Lung (tissue), 12 donors: Measurements from ENCODE around the gene PLB1. TPM values are rescaled to one million over a fixed set of nuclear protein-coding genes. Genes with fewer than 3 reads are reported as not detected.
"Not testable (repeated sequence)": the region's sequence is repeated elsewhere in the genome, so short reads cannot be mapped to it uniquely, and the experiment has no call there.

Experiments
- ATAC-seq: fragments of 200-7000 bp; cut with Tn5 transposase; one replicate; pipeline ENCODE4 v1.9.1; 2020; ENCODE audit warnings: moderate number of reproducible peaks; ENCODE audit not compliant: insufficient read depth, low FRiP score
- DNase-seq, 3 donors: peaks; one replicate each; pipeline ENCODE4 v3.0.0-alpha.2; 2013 to 2017
- H3K27ac ChIP-seq, 2 donors: one replicate each; pipeline ENCODE4 v1.5.1; 2013; ENCODE audit warnings: mild to moderate bottlenecking in 2 of 2, moderate library complexity in 2 of 2, control low read depth in 1 of 2, inconsistent platforms in 1 of 2, low read depth in 1 of 2, low read length in 1 of 2
- H3K27me3 ChIP-seq, 3 donors: one replicate each; pipeline ENCODE4 v1.5.1; 2013; ENCODE audit warnings: low read length in 2 of 3; ENCODE audit not compliant: control insufficient read depth in 3 of 3, insufficient read depth in 3 of 3
- H3K36me3 ChIP-seq, 4 donors: one replicate each; pipeline ENCODE4 v1.5.1; 2013; ENCODE audit warnings: low read length in 4 of 4, mild to moderate bottlenecking in 1 of 4, moderate library complexity in 1 of 4; ENCODE audit not compliant: control insufficient read depth in 4 of 4, insufficient read depth in 4 of 4
- H3K4me1 ChIP-seq, 5 donors: one replicate each; pipeline ENCODE4 v1.5.1; 2013; ENCODE audit warnings: low read length in 5 of 5, mild to moderate bottlenecking in 2 of 5, moderate library complexity in 1 of 5; ENCODE audit not compliant: control insufficient read depth in 5 of 5, insufficient read depth in 5 of 5
- H3K4me3 ChIP-seq: one replicate; pipeline ENCODE4 v1.5.1; 2013; ENCODE audit warnings: mild to moderate bottlenecking, control low read depth, moderate library complexity
- H3K9ac ChIP-seq, 2 donors: one replicate each; pipeline ENCODE4 v1.5.1; 2013; ENCODE audit warnings: low read length in 2 of 2, control low read depth in 1 of 2; ENCODE audit not compliant: insufficient read depth in 1 of 2
- H3K9me3 ChIP-seq, 4 donors: one replicate each; pipeline ENCODE4 v1.5.1; 2013; ENCODE audit warnings: low read length in 3 of 4, mild to moderate bottlenecking in 1 of 4, moderate library complexity in 1 of 4; ENCODE audit not compliant: control insufficient read depth in 4 of 4, insufficient read depth in 3 of 4
- CTCF ChIP-seq: IDR thresholded peaks from 2 replicates; pipeline ENCODE4 v1.5.1; 2012; ENCODE audit warnings: mild to moderate bottlenecking; ENCODE audit errors: control extremely low read depth, extremely low read depth
- WGBS, 2 donors: extraction: QIAGEN DNeasy Blood & Tissue Kit; methylation state at CpG; one replicate each; pipeline ENCODE4 v1.1.7; 2013; 5-methylcytosine and 5-hydroxymethylcytosine counted together
- polyA plus RNA-seq, 2 donors: library from polyadenylated mRNA; stranded (reverse); fragments of 200-250 nt; gene quantifications; one replicate each; pipeline ENCODE4 v1.2.1, GENCODE V29; 2013
- total RNA-seq, 2 donors: library from RNA; depleted of rRNA in 1 of 2; stranded (reverse); fragments of >200 nt in 1 of 2; gene quantifications; one replicate each; pipeline ENCODE4 v1.2.1, GENCODE V29; 2014 to 2021
- donor health status: control.
- donor health status: control.
- donor health status: Bipolar disorder and iron deficiency.
- donor health status: healthy.
- donor health status: DM: yes; HTN: yes; CAD: no.

Gene PLB1
- total and polyA plus RNA-seq, 4 donors: 1.0 to 10.3 (median 6.7) TPM

- Histone ChIP-seq H3K9me3 (no peaks in the 10 kb centered on the region), H3K27me3 (no peaks in the 10 kb centered on the region), H3K36me3 (no peaks in the 10 kb centered on the region), H3K4me1 (peaks cover 0 to 11% (median 6%) of the 10 kb centered on the region in 5 donors), H3K27ac (no peak overlapping the region), H3K4me3 (no peak overlapping the region), H3K9ac (no peak overlapping the region)
- DNase-seq: peak in 2 of 3 donors; percentile 15 to 46
- no peak for TF ChIP-seq CTCF
- no peak for ATAC-seq
- WGBS, 2 donors: 86 to 89% methylated on average over 10 of the region's 10 CpGs
These were observed 52.2 kb downstream of the PLB1 start for GRCh38 chr2:28547906-28548600.

GRCh38 chr2:28550345-28550744 lies 54.5 kb downstream of the PLB1 start:
- not testable (repeated sequence) for H3K9ac ChIP-seq, DNase-seq, H3K4me3 ChIP-seq, H3K27ac ChIP-seq, H3K27me3 ChIP-seq, ATAC-seq, H3K36me3 ChIP-seq, H3K9me3 ChIP-seq
- 93 to 95% methylated on average over 10 of the region's 10 CpGs for WGBS, 2 donors
- peaks cover 0 to 11% (median 0%) of the 10 kb centered on the region in 5 donors for H3K4me1 ChIP-seq

GRCh38 chr2:28552045-28552823 lies 56.4 kb downstream of the PLB1 start:
- H3K4me1 ChIP-seq: peaks cover 0 to 8% (median 0%) of the 10 kb centered on the region in 5 donors
- ATAC-seq (no peak), DNase-seq (no peak)
- H3K36me3 ChIP-seq: no peaks in the 10 kb centered on the region
- no peak for TF ChIP-seq CTCF
- WGBS, 2 donors: 62 to 78% methylated on average over 3 of the region's 3 CpGs
- no peak overlapping the region for H3K9ac ChIP-seq
- no peaks in the 10 kb centered on the region for H3K27me3 ChIP-seq
- H3K9me3 ChIP-seq: no peaks in the 10 kb centered on the region
- H3K27ac ChIP-seq: no peak overlapping the region
- no peak overlapping the region for H3K4me3 ChIP-seq

GRCh38 chr2:28556303-28556702 lies 60.4 kb downstream of the PLB1 start:
- WGBS, 2 donors: 87 to 97% methylated on average over 4 of the region's 4 CpGs
- Histone ChIP-seq H3K9ac (no peak overlapping the region), H3K9me3 (peaks cover 0 to 2% (median 0%) of the 10 kb centered on the region in 4 donors), H3K36me3 (no peaks in the 10 kb centered on the region), H3K27me3 (no peaks in the 10 kb centered on the region), H3K4me3 (no peak overlapping the region), H3K27ac (no peak overlapping the region), H3K4me1 (peaks cover 0 to 5% (median 0%) of the 10 kb centered on the region in 5 donors)
- TF ChIP-seq CTCF: no peak
- DNase-seq (no peak), ATAC-seq (no peak)
